Urinary bladder (tissue), 4 donors: ENCODE data around the gene PCK2. TPM values are rescaled to one million over a fixed set of nuclear protein-coding genes. Genes with fewer than 3 reads are reported as not detected.

ENCODE experiments used
- DNase-seq: peaks from one replicate; pipeline ENCODE4 v3.0.0-alpha.2; 2015; ENCODE audit errors: extremely low spot score
- H3K27ac ChIP-seq: one replicate; pipeline ENCODE4 v1.5.1; 2013; ENCODE audit warnings: low read depth, mild to moderate bottlenecking, moderate library complexity
- H3K36me3 ChIP-seq: one replicate; pipeline ENCODE4 v1.6.1; 2013; ENCODE audit warnings: mild to moderate bottlenecking, moderate library complexity; ENCODE audit not compliant: insufficient read depth
- H3K4me1 ChIP-seq: one replicate; pipeline ENCODE4 v1.6.1; 2013; ENCODE audit warnings: mild to moderate bottlenecking, moderate library complexity; ENCODE audit not compliant: insufficient read depth
- H3K4me3 ChIP-seq: one replicate; pipeline ENCODE4 v1.5.1; 2013; ENCODE audit warnings: low read depth, low read length
- WGBS: extraction: QIAGEN DNeasy Blood & Tissue Kit; methylation state at CpG from one replicate; pipeline ENCODE4 v1.1.7; 2013; 5-methylcytosine and 5-hydroxymethylcytosine counted together
- polyA plus RNA-seq: library from polyadenylated mRNA; stranded (reverse); fragments of 200-250 nt; gene quantifications from one replicate; pipeline ENCODE4 v1.2.3, GENCODE V29; 2013
- total RNA-seq: library from RNA; depleted of rRNA; stranded (reverse); fragments of >200 nt; gene quantifications from one replicate; pipeline ENCODE4 v1.2.3, GENCODE V29; 2014
- donor health status: healthy with polysubstance abuse.
- donor health status: healthy.

Gene PCK2
- total and polyA plus RNA-seq, 2 donors: 5.3 to 23.7 TPM

GRCh38 chr14:24075485-24076301 is 18.4 kb upstream of the PCK2 start:
- 72% methylated on average over 11 of the region's 11 CpGs for WGBS
- Histone ChIP-seq H3K4me3 (no peak overlapping the region), H3K36me3 (no peaks in the 10 kb centered on the region), H3K4me1 (no peaks in the 10 kb centered on the region), H3K27ac (no peak overlapping the region)
- no peak for DNase-seq

- 87% methylated on average over 10 of the region's 10 CpGs for WGBS
- H3K36me3 ChIP-seq: no peaks in the 10 kb centered on the region
- no peak overlapping the region for H3K4me3 ChIP-seq
Observed at GRCh38 chr14:24076302-24076601, 17.9 kb upstream of the PCK2 start.

GRCh38 chr14:24077086-24077485 is 17.0 kb upstream of the PCK2 start:
- no peak overlapping the region for H3K4me3 ChIP-seq
- H3K27ac ChIP-seq: no peak overlapping the region
- H3K4me1 ChIP-seq: no peaks in the 10 kb centered on the region
- DNase-seq: no peak
- 93% methylated on average over 23 of the region's 23 CpGs for WGBS
- H3K36me3 ChIP-seq: no peaks in the 10 kb centered on the region

More at GRCh38 chr14:24076302-24076601, 17.9 kb upstream of the PCK2 start:
- no peaks in the 10 kb centered on the region for H3K4me1 ChIP-seq
- no peak for DNase-seq
- no peak overlapping the region for H3K27ac ChIP-seq

- Histone ChIP-seq H3K4me3 (no peak overlapping the region), H3K27ac (no peak overlapping the region), H3K4me1 (no peaks in the 10 kb centered on the region), H3K36me3 (no peaks in the 10 kb centered on the region)
- DNase-seq: no peak
- 74% methylated on average over 3 of the region's 3 CpGs for WGBS
Observed at GRCh38 chr14:24078146-24078545, 16.0 kb upstream of the PCK2 start.

GRCh38 chr14:24079491-24080141 is 14.5 kb upstream of the PCK2 start:
- H3K4me1 ChIP-seq: no peaks in the 10 kb centered on the region
- H3K36me3 ChIP-seq: no peaks in the 10 kb centered on the region
- 85% methylated on average over 9 of the region's 9 CpGs for WGBS
- no peak for DNase-seq
- no peak overlapping the region for H3K27ac ChIP-seq
- no peak overlapping the region for H3K4me3 ChIP-seq

GRCh38 chr14:24080142-24080530 is 14.0 kb upstream of the PCK2 start:
- no peaks in the 10 kb centered on the region for H3K36me3 ChIP-seq
- no peaks in the 10 kb centered on the region for H3K4me1 ChIP-seq
- WGBS: 85% methylated on average over 6 of the region's 6 CpGs
- H3K4me3 ChIP-seq: no peak overlapping the region
- no peak for DNase-seq
- H3K27ac ChIP-seq: no peak overlapping the region

- peak overlapping the region; percentile 57 for H3K4me3 ChIP-seq
- H3K36me3 ChIP-seq: no peaks in the 10 kb centered on the region
- H3K27ac ChIP-seq: no peak overlapping the region
- peak; percentile 17 for DNase-seq
- under 1% methylated on average over 74 of the region's 74 CpGs for WGBS
- H3K4me1 ChIP-seq: no peaks in the 10 kb centered on the region
Observed at GRCh38 chr14:24080888-24081738, 13.0 kb upstream of the PCK2 start.

- H3K4me1 ChIP-seq: no peaks in the 10 kb centered on the region
- DNase-seq: no peak
- H3K4me3 ChIP-seq: peak overlapping the region; percentile 57
- H3K36me3 ChIP-seq: no peaks in the 10 kb centered on the region
- no peak overlapping the region for H3K27ac ChIP-seq
- 23% methylated on average over 26 of the region's 26 CpGs for WGBS
Observed at GRCh38 chr14:24081739-24082211, 12.3 kb upstream of the PCK2 start.

GRCh38 chr14:24082411-24083080 is 11.6 kb upstream of the PCK2 start:
- DNase-seq: no peak
- no peak overlapping the region for H3K27ac ChIP-seq
- 95% methylated on average over 5 of the region's 5 CpGs for WGBS

GRCh38 chr14:24083462-24083861 is 10.6 kb upstream of the PCK2 start:
- DNase-seq: no peak
- Histone ChIP-seq H3K36me3 (no peaks in the 10 kb centered on the region), H3K4me1 (no peaks in the 10 kb centered on the region), H3K27ac (no peak overlapping the region), H3K4me3 (no peak overlapping the region)
- WGBS: 92% methylated on average over 3 of the region's 3 CpGs

More at GRCh38 chr14:24082411-24083080, 11.6 kb upstream of the PCK2 start:
- Histone ChIP-seq H3K4me3 (no peak overlapping the region), H3K4me1 (no peaks in the 10 kb centered on the region), H3K36me3 (no peaks in the 10 kb centered on the region)

GRCh38 chr14:24084440-24084839 is 9.7 kb upstream of the PCK2 start:
- Histone ChIP-seq H3K36me3 (no peaks in the 10 kb centered on the region), H3K4me3 (no peak overlapping the region), H3K4me1 (no peaks in the 10 kb centered on the region), H3K27ac (no peak overlapping the region)
- DNase-seq: no peak
- WGBS: 95% methylated on average over 2 of the region's 2 CpGs

GRCh38 chr14:24085215-24085614 is 8.9 kb upstream of the PCK2 start:
- Histone ChIP-seq H3K4me3 (no peak overlapping the region), H3K27ac (no peak overlapping the region), H3K4me1 (no peaks in the 10 kb centered on the region), H3K36me3 (no peaks in the 10 kb centered on the region)
- WGBS: 92% methylated on average over 3 of the region's 3 CpGs
- DNase-seq: no peak
